A172 (cell line): Measurements from ENCODE around the gene MTRR. TPM values are rescaled to one million over a fixed set of nuclear protein-coding genes. Genes with fewer than 3 reads are reported as not detected.

Source experiments
- DNase-seq: peaks from one replicate; pipeline ENCODE4 v3.0.0-alpha.2; 2015; ENCODE audit warnings: low spot score
- total RNA-seq: library from RNA; depleted of rRNA; stranded (reverse); fragments of >200 nt; shearing (Covaris generic); gene quantifications from 2 replicates; pipeline ENCODE4 v1.2.3, GENCODE V29; 2014

MTRR gene
- total RNA-seq, 1 experiment from 2014 or later = 40.9 TPM

DNA sequence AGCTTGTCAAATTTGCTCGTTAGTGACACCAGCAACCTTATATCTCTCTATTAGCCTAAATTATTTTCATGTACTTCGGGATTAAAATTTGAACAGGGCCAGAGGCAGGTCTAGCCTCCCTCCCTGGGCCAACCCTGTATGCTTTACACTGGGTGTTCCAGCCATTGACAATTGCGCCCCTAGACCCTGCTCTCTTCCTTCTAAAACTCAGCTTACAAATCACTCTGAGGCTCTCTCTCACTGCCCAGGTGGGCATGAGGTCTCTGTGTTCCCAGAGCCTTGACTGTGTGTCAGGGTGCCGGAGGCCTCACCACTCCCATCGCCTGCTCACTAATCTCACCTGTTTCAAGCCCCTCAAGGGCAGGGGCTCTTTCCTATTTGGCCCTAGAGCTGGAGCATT lies 11.6 kb upstream of the MTRR start:
- DNase-seq = no peak

DNA sequence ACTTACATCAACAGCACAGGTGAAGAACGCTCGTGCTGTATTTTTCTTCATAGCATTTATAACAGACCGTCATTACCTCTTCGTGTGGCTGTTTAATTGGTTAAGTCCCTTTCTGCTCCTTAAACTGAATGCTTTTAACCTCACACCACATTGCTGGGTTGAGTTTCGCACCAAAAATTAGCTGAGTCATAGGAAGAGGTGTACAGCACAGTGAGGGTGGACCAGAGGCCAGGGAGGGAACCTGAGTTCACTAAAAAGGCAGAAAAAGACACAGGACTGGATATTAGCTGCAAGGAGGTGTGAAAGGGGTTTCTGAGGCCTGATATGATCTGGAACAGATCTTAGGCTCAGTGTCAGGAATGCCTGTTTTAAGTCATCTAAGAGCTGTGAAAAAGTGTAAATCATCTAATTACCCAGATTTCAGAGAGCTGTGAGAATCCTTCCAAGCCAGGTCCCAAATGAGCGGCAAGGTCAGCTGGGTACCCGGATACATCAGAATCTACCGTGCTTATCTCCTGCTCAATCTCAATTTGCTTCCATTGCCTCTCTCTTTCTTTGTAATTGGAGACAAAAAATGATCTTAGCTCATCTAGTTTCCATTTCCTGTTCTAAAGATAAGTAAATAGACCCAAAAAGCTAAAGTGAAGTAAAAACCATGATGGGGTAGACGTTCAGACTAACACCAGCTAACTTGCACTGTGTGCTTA lies 10.9 kb upstream of the MTRR start:
- no peak for DNase-seq

DNA sequence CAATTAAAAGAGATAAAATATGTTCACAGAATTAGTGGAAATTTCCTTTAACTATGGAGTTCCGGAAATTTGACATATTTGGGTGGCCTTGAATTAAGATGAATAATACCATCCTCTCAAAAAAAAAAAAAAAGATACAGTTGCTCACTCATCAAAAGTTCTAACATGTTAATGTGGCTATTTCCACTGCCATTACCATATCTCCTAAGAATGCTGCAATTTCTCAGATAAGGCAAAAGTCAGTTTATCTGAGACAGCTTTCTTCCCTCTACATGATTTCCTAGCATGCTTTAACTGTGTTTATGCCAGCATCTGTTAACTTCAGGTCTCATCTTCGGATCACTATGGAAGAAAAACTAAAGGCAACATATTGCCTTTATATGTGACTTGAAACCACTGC lies 2.8 kb upstream of the MTRR start:
- no peak for DNase-seq

DNA sequence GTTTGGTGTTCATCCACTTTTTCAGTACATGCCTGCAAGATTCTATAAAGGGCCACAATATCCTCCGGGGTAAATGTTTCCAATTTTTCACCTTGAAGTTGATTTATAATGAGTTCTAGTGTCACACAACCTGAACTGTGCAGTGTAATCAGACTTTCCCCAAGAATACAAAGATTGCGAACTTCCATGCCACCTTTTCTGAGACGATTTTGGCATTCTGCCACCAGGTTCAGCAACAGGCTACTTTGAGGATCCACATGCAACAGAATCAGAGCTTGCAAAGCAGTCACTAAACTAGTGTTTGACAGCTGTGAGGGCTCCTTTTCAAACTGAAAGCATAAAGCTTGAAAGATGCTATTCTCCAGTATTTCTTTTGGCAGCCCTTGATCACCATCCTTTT lies 1.7 kb upstream of the MTRR start:
- DNase-seq = no peak

DNA sequence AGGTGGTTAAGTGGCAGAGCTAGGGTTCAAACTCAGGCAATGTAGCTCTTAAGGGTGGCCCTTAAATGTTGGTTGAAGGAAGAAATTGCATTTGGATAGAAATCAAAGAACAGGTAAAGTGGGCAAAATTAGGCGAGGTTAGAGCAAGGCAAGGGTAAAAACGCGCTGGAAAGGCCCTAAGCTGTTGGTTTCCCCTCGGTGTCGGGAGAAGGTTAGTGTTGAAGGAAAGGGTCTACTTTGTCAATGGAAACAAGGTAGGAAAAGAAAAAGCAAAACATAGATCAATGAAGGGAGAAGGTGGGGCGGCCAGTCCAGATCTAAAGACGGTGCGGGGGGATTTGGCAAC lies 548 bp upstream of the MTRR start:
- DNase-seq = no peak

DNA sequence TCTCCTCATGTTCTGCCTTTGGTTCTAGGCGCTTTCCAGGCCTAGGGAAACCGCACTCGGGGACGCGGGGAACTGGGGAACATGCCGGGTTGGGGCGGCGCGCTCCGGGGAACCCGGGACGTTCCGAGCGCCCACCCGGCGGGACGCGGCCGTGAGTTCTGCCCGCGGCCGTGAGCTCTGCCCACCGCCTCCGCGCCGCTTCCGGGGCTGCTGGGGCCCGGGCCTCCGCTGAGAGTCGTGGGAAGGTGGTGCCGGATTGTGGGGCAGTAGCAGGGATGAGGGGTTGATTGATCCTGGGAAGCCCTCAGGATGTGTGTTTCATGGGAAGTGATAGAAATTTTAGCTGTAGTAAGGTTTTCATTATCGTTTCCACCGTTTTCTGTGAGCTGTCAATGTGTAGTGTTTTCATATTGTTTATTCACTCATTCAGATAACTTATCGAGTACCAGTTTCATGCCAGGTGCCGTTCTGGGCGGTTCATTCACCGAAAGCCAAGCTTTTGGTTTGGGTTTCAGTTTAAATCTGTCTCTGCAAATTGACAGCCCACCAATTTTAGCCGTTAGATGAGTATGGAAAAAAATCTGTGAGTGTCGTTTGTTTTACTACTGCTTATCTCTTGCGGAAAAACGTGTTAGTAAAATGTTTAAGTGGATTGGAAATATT lies 657 bp downstream of the MTRR start:
- peak; percentile 4 for DNase-seq

DNA sequence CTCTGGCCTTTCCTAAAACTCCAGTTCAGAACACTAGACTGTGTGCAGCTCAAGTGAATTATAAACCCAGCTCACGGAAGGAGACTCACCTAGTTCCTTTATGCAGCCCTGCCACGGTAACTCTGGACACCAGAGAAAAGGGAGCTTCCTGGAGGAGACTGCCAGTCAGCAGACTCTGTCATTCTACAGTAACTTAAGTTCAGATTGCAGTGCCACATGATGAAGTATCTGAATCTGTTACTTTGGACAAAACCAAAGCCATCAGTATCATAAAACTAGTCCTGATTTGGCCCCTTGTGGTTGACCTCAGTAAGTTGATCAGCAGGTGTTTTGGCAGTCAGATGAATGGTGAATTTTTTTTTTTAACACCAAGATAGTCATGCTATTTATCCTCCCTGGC lies 2.7 kb downstream of the MTRR start:
- no peak for DNase-seq

DNA sequence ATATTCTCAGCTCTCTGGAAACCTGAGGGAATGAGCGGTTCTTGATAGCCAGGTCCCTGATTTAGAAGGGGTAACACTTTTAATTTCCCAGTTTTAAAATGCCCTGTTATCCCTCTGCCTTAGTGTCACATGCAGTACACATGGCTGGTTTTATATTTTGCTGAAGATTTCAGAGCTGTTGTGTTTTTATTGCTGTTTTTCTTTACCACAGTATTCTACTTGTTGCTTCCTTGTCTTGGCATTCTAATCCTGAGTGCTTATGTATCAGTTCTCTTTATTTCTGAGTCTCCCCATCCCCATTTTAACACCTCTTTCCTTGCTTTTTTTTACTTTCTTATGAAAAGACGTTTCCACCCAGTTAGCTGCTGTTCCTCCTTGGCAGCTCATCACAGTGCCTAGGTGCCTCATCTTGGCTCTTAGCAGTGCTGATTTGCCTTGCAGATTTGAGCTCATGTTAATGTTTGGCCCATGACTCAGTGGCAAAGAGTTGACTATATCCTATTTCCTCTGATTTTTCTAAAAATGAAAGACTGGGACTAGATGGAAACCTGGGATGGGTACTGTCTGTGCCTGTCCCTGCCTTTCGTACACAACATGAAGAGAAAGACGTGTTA lies 3.7 kb downstream of the MTRR start:
- no peak for DNase-seq

DNA sequence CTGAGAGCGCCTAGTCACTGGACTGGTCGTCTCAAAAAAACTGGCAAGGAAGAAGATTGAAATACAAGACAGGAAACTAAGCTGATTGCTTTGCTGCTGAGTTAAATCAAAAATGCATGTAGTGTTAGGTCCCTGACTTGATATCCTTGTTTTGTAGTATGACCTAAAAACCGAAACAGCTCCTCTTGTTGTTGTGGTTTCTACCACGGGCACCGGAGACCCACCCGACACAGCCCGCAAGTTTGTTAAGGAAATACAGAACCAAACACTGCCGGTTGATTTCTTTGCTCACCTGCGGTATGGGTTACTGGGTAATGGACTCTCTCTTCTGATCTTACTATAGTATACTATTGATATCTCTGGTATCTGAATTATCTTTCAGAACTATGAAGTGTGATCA lies 4.3 kb downstream of the MTRR start:
- no peak for DNase-seq

DNA sequence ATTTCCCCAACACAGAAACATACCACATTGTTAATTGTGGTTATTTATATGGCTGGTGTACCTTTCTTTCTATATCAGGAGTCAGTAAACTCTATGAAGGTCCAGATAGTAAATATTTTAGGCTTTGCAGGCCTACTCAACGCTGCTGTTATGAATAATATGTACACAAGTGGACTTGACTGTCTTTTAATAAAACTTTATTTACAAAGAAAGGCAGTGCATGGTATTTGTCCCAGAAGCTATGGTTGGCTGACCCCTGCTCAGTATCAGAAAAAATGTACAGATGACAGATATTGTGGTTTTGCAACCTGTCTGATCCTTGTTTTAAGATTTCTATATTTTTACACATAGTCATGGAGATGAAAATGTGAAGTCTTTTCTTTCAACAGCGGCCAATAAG lies 5.7 kb downstream of the MTRR start:
- no peak for DNase-seq

DNA sequence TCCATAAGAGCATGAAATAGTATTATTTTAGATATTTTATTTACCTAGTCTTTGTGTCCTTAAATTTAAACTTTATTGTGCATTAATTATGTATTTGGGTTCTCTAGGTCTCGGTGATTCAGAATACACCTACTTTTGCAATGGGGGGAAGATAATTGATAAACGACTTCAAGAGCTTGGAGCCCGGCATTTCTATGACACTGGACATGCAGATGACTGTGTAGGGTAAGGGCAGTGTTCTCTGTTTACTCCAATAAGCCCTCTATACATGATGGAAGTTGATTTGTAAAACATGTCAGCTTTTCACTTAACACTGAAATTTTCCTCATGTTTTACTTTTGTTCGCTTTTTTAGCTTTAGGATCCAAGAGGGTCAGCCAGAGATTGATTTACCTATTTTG lies 6.2 kb downstream of the MTRR start:
- DNase-seq = no peak

DNA sequence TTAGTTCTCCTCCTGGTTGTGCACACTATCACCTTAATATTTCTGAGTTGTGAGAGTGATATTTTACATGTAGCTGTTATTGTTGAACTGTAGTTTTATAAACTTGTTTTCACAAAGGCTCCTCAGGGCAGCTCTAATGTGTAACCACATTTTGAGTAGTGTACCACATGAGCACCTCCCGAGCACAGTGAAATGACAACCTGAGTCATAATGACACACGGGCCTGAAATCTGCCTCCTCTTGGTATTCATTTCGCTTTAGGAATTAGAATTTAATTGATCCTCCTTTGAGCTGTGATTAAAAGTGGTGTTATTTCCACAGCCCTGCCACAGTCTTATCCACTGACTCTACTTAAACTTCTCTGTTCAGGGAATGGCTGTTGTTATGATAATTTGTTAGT lies 7.9 kb downstream of the MTRR start:
- DNase-seq = peak; percentile 53

DNA sequence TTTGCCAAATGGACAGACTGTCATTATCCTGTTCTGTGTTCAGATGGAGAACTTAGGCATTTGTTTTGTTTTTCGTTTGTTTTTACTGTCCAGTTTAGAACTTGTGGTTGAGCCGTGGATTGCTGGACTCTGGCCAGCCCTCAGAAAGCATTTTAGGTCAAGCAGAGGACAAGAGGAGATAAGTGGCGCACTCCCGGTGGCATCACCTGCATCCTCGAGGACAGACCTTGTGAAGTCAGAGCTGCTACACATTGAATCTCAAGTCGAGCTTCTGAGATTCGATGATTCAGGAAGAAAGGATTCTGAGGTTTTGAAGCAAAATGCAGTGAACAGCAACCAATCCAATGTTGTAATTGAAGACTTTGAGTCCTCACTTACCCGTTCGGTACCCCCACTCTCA lies 8.9 kb downstream of the MTRR start:
- DNase-seq = no peak

DNA sequence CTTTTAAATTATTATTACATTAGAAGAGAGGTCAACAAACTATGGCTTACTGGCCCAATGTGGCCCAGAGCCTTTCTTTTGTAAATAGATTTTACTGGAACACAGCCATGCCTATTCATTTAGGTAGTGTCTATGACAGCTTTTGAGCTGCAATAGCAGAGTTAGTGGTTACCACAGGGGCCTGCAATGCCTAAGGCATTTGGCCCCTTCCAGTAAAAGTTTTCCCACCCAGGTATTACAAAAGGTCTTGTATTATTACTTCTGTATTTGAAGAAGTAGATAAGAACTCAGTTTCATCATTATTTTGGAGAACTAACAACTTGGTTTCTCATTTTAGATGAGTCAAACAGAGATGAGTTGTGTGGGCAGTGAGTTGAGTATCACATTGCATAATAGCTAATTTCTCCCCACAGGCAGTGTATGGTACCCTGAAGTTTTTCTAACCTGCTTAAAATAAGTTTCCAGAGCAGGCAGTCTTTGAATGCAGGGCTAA lies 9.5 kb downstream of the MTRR start:
- DNase-seq = no peak

DNA sequence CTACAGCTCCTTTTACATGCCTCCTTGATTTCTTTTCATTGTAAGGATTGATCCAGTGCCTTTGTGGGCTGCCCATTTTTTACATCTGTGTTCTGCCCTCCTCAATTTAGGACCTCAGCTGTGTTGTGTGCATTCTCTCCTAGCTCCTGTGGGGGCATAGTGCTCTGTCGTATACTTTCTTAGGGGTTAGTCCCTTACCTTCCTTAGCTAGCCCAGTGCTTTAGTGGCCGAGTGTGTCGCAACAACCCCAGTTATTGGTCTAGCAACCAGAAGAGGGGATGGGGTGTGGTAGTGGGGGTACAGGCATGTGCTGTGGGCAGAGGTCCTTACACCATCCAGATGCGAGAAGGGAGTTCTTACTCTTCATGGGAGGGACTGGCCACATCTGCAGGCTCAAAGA lies 12.1 kb downstream of the MTRR start:
- DNase-seq = no peak

DNA sequence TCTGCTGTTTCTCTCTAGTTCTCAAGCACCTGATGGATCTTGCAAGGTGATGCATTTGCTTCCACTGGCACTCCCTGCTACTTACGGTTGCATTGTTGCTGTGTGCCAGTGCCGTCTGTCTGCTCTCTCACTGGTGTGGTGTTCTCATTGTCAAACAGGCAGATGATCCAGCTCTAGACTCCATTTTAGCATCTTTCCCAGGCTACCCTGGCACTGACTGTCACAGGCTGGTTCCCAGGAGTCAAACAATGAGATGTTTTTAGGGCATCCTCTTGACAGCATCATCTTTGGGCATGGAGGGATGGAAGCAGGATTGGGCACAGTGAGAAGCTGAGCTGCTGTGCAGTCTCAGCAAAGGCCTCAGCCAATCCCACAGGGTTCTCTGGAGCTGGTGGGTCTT lies 12.9 kb downstream of the MTRR start:
- no peak for DNase-seq

DNA sequence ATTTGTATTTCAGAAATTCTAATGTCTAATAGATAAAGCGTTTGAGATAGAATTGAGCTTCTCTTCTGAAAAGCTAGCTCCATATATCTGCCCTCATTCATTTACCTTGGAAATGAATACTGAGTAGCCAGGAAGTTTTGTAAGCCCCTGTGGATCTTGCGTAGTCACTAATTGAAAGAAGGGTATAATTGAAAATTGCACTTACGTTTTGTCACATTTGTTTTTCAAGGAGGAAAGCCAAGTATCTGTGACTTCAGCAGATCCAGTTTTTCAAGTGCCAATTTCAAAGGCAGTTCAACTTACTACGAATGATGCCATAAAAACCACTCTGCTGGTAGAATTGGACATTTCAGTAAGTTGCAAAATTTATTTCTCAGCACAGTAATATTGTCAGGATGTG lies 14.0 kb downstream of the MTRR start:
- no peak for DNase-seq

DNA sequence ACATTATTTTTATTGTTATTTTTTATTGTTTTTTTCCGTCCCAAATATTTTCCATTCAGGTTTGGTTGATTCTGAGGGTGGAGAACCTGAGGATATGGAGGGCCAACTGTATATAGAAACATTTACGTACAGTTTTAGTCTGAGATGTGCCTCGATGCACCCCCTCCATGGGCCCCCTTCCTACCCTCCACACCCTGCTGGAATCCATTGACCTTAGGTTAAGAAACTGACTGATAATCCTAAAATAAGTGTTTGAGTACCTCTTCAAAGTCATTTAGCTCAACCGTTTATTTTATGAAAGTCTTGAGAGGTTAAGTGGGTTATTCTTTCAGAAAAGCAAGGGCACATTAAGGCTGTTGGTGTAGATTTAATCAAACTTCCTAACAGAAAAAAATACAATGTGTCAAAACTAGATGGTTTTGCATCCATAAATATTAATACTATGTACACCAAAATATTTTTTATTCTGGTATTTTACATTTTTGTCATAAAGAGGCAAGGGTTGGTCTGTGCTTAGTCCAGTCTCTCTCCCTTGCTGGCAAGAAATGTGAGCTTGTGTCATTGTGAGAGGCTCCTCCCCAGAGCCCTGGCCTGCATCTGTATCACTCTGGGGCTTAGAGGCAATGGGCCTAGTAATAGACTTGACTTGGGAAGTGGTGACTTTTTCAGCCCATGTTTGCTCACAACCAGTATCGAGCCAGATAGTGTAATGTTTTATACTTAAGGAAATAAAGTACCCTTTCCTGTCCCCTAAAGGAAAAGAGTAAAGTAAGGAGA lies 15.7 kb downstream of the MTRR start:
- DNase-seq = no peak

DNA sequence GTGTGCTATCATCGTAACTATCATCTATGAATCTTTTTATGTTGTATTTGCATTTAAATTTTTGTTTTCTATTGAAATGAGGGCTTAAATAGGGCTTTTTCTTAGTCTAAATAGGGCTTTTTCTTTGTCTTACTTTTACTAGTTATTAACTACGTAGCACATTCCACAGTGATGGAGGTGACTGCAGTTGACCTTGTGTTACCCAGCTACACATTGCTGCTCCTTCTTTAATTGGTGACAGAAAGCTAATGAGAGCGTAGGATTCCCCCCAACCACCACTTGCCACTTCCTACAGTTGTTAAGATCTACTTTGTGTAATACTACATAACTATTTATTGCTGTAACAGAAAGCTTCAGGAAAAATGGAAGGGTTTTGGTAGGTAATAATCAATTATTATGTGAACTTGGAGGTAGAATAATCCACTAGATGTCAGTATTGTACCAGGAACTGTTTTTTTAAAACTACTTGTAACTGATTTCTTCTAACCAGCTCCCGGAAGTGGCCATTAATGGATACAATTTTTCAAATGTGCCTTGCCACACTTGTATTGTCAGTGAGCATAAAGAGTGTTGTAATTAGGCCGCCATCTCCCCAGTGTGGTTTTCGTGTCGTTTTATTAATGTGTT lies 18.0 kb downstream of the MTRR start:
- DNase-seq = peak; percentile 50

DNA sequence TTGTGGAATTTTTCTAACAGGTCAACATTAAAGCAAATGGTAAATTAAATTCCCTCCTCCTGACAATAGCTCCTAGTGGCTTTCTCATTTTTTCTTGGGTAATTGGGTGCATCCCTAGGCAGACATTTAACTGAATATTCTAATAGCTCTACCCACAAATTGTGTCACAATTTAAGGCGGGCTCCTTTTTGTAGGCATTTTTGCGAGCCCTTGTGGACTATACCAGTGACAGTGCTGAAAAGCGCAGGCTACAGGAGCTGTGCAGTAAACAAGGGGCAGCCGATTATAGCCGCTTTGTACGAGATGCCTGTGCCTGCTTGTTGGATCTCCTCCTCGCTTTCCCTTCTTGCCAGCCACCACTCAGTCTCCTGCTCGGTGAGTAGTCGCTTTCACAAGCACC lies 20.0 kb downstream of the MTRR start:
- no peak for DNase-seq

DNA sequence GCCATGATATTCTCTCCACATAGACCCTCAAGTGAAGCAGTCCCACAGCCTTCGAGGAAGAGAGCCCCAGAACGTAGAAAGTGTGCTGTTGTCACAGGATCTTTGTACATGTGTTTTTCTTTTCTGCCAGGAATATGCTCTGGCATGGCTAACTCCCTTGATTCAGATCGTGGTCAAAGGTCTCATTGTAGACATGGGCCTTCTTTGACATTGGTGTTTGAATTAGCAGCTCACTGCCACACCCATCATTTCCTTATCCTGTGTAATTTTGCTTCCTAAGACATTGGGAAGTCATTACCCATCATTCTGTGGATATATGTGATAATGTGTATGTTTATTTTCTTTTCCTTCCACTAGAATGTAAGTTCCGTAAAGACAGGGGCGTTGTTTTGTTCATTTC lies 25.5 kb downstream of the MTRR start:
- no peak for DNase-seq

DNA sequence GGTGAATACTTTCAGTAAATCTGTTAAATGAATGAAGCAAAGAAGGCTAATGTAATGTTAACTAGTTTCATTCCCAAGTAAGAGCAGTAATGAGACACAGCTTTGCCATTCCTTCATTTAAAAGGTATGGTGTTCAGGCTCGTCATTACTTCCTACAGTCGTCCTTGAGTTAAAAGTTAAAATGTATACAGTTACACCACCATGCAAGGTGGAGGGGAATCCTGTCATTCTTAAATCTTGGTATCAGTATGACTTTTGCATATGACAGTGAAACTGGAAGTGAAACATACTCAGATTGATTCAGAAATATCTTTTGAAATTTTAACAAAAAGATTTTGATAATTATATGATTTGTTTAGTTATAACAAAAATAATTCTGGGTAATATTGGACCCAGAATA lies 25.9 kb downstream of the MTRR start:
- DNase-seq = no peak
